Suprapubic skin (tissue), 4 donors: Measurements from ENCODE around the gene C2CD4C. TPM values are rescaled to one million over a fixed set of nuclear protein-coding genes. Genes with fewer than 3 reads are reported as not detected.
"Not testable (repeated sequence)": the region's sequence is repeated elsewhere in the genome, so short reads cannot be mapped to it uniquely, and the experiment has no call there.

Source experiments
- DNase-seq, 2 donors: peaks; one replicate each; pipeline ENCODE4 v3.0.0-alpha.2; 2019; ENCODE audit warnings: low spot score in 2 of 2
- H3K27ac ChIP-seq: fragments of 200-600 bp; sonication (generic); one replicate; pipeline ENCODE4 v1.5.1; 2019
- H3K27me3 ChIP-seq: fragments of 200-600 bp; sonication (generic); one replicate; pipeline ENCODE4 v1.5.1; 2019
- H3K36me3 ChIP-seq: fragments of 200-600 bp; sonication (generic); one replicate; pipeline ENCODE4 v1.5.1; 2019
- H3K4me1 ChIP-seq: fragments of 200-600 bp; sonication (generic); one replicate; pipeline ENCODE4 v1.5.1; 2019
- H3K4me3 ChIP-seq: fragments of 200-600 bp; sonication (generic); one replicate; pipeline ENCODE4 v1.5.1; 2019; ENCODE audit warnings: mild to moderate bottlenecking
- H3K9me3 ChIP-seq: fragments of 200-600 bp; sonication (generic); one replicate; pipeline ENCODE4 v1.5.1; 2019
- CTCF ChIP-seq, 2 donors: fragments of 200-600 bp in 1 of 2; fragments of 450-650 bp in 1 of 2; sonication (generic) in 1 of 2; IDR thresholded peaks; one replicate each; pipeline ENCODE4 v1.5.1; 2016 to 2019; ENCODE audit warnings: antibody characterized with exemption in 2 of 2, mild to moderate bottlenecking in 1 of 2, moderate library complexity in 1 of 2
- EP300 ChIP-seq: sonication (generic); formaldehyde crosslinking; IDR thresholded peaks from one replicate; pipeline ENCODE4 v1.6.1; 2017; ENCODE audit warnings: antibody characterized with exemption
- POLR2A ChIP-seq, 2 donors: fragments of 450-650 bp; IDR thresholded peaks; one replicate each; pipeline ENCODE4 v1.6.1; 2017; ENCODE audit warnings: antibody characterized with exemption in 2 of 2, mild to moderate bottlenecking in 2 of 2, moderate library complexity in 2 of 2
- POLR2AphosphoS5 ChIP-seq, 3 donors: sonication (generic); formaldehyde crosslinking; IDR thresholded peaks; one replicate each; pipeline ENCODE4 v1.6.1; 2017; ENCODE audit warnings: antibody characterized with exemption in 3 of 3
- WGBS: methylation state at CpG from one replicate; pipeline ENCODE4 v1.1.5; 2018; 5-methylcytosine and 5-hydroxymethylcytosine counted together
- total RNA-seq, 4 donors: library from RNA; depleted of rRNA; stranded (reverse); fragments of >200 nt; gene quantifications; one replicate each; pipeline ENCODE4 v1.1.0, GENCODE V29; 2016

Gene C2CD4C
- total RNA-seq, 4 donors from 2014 or later, result 0.13 to 2.3 (median 0.52) TPM

- Histone ChIP-seq H3K4me3 (no peak overlapping the region), H3K27ac (no peak overlapping the region), H3K27me3 (no peaks in the 10 kb centered on the region), H3K4me1 (no peaks in the 10 kb centered on the region), H3K36me3 (peaks cover 6% of the 10 kb centered on the region), H3K9me3 (no peaks in the 10 kb centered on the region)
- no peak for DNase-seq
- WGBS, result 88% methylated on average over 11 of the region's 26 CpGs
- TF ChIP-seq POLR2A (IDR thresholded peaks at IDR 0.05) (no peak), CTCF (IDR thresholded peaks at IDR 0.05) (no peak), EP300 (no peak), POLR2AphosphoS5 (IDR thresholded peaks at IDR 0.05) (no peak)
Measured at GRCh38 chr19:425056-425455, 16.1 kb upstream of the C2CD4C start.

- H3K36me3 ChIP-seq, result peaks cover 2% of the 10 kb centered on the region
- WGBS, result 95% methylated on average over 4 of the region's 15 CpGs
- no peak for DNase-seq
Measured at GRCh38 chr19:424546-424945, 15.6 kb upstream of the C2CD4C start.

DNA sequence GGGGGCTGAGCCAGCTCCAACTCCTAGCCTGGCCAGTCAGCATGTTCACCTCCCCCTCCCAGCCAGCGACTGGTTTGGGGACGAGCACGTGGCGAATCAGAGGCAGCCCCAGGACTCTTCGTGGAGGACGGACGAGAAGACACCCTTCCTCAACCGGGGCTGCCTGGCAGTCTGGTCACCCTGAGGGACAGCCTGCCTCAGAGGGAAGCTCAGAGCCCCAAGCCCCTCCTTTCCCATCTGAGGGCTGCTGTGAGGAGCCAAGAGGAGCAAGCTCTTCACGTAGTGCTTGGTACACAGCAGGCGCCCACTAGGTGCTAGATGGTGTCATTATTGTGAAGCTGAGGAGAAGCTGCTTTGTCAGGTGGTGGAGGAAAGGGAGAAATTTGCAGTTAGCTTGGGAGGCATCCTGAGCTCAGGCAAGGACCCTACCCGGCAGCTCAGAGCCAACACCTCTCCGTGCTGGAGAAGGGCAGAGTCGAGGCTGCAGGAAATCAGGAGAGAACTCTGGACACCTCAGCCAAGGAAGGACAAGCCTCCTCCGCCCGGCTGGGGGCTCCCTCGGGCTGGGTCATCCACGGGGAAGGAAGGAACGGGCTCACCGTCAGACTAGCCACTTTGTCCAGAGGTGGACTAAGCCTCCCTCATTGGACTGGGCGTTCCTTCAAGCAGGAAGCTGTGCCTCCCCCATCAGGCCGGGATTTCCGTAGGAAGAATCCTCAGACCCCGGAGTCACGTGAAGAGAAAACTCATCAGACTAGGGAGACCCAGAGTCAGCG is 14.9 kb upstream of the C2CD4C start:
- DNase-seq, result no peak
- Histone ChIP-seq H3K4me3 (no peak overlapping the region), H3K27me3 (no peaks in the 10 kb centered on the region), H3K27ac (no peak overlapping the region), H3K9me3 (no peaks in the 10 kb centered on the region), H3K36me3 (peaks cover 2% of the 10 kb centered on the region), H3K4me1 (no peaks in the 10 kb centered on the region)
- no peak for TF ChIP-seq CTCF (IDR thresholded peaks at IDR 0.05)
- TF ChIP-seq EP300, result no peak
- no peak for TF ChIP-seq POLR2AphosphoS5 (IDR thresholded peaks at IDR 0.05)
- no peak for TF ChIP-seq POLR2A (IDR thresholded peaks at IDR 0.05)
- WGBS, result 88% methylated on average over 18 of the region's 25 CpGs

More at GRCh38 chr19:424546-424945, 15.6 kb upstream of the C2CD4C start:
- no peaks in the 10 kb centered on the region for H3K9me3 ChIP-seq
- no peaks in the 10 kb centered on the region for H3K27me3 ChIP-seq
- H3K4me1 ChIP-seq, result no peaks in the 10 kb centered on the region
- H3K4me3 ChIP-seq, result no peak overlapping the region
- H3K27ac ChIP-seq, result no peak overlapping the region
- TF ChIP-seq POLR2A (IDR thresholded peaks at IDR 0.05), result no peak
- no peak for TF ChIP-seq CTCF (IDR thresholded peaks at IDR 0.05)
- TF ChIP-seq EP300, result no peak
- TF ChIP-seq POLR2AphosphoS5 (IDR thresholded peaks at IDR 0.05), result no peak

DNA sequence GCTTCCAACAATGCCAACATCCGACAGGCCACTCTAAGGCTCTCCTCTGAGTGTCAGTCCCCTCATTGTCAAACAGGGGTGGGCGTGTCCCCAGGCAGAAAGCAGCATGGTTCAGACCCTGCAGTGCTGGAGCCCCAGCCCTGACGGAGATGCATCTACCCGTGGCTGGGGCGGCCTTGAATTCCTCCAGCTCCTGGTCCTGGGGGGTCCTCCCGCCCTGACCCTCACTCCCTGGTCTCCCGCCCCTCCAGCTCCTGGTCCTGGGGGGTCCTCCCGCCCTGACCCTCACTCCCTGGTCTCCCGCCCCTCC is 13.9 kb upstream of the C2CD4C start:
- not testable (repeated sequence) for H3K27me3 ChIP-seq, H3K36me3 ChIP-seq, H3K27ac ChIP-seq, H3K4me1 ChIP-seq, DNase-seq, H3K9me3 ChIP-seq, H3K4me3 ChIP-seq
- 87% methylated on average over 5 of the region's 9 CpGs for WGBS

DNA sequence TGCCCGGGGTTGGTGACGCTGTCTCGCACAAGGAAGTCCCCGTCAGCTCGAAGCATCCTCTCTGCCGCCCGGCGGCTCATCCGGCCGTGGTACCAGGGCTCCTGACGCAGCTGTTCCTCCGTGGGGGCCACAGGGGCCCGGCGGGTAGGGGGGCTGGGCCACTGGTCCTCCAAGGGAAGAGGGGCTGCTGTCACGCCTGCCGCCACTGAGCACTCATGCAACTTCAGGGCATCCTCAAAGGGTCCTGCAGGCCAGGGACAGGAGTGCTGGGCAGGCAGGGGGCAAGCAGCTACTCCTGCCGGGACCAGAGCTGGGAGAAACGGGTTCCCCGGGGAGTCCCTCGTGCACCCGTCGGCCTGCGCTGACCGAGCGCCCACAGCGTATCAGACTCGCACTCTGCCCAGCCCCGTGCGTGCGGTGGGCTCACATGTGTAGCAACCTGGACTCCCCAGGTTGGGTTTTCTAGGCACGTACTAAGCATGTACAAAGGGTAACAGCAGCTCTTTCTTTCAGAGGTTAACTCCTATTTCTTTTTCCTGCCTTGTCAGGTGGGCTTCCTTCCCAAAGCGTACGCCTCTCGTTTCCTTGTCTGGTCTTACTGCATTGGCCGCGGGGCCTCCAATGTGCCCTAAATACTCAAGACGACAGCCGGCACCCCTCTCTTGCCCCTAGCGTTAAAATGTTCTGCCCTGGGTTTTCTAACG is 13.4 kb upstream of the C2CD4C start:
- DNase-seq, result no peak
- Histone ChIP-seq H3K27ac (no peak overlapping the region), H3K36me3 (peaks cover 2% of the 10 kb centered on the region), H3K9me3 (no peaks in the 10 kb centered on the region), H3K27me3 (no peaks in the 10 kb centered on the region), H3K4me3 (no peak overlapping the region), H3K4me1 (no peaks in the 10 kb centered on the region)
- TF ChIP-seq POLR2A (IDR thresholded peaks at IDR 0.05) (no peak), POLR2AphosphoS5 (IDR thresholded peaks at IDR 0.05) (no peak), CTCF (IDR thresholded peaks at IDR 0.05) (no peak), EP300 (no peak)
- WGBS, result 86% methylated on average over 23 of the region's 40 CpGs
